GM19395 (cell line): ENCODE measurements around the gene PAQR4.

Experiments
- ATAC-seq: cut with Tn5 transposase; IDR thresholded peaks from one replicate; pipeline ENCODE4 v1.9.1; 2021; ENCODE audit warnings: mild to moderate bottlenecking, moderate library complexity; ENCODE audit not compliant: unreplicated experiment

The PAQR4 gene

DNA sequence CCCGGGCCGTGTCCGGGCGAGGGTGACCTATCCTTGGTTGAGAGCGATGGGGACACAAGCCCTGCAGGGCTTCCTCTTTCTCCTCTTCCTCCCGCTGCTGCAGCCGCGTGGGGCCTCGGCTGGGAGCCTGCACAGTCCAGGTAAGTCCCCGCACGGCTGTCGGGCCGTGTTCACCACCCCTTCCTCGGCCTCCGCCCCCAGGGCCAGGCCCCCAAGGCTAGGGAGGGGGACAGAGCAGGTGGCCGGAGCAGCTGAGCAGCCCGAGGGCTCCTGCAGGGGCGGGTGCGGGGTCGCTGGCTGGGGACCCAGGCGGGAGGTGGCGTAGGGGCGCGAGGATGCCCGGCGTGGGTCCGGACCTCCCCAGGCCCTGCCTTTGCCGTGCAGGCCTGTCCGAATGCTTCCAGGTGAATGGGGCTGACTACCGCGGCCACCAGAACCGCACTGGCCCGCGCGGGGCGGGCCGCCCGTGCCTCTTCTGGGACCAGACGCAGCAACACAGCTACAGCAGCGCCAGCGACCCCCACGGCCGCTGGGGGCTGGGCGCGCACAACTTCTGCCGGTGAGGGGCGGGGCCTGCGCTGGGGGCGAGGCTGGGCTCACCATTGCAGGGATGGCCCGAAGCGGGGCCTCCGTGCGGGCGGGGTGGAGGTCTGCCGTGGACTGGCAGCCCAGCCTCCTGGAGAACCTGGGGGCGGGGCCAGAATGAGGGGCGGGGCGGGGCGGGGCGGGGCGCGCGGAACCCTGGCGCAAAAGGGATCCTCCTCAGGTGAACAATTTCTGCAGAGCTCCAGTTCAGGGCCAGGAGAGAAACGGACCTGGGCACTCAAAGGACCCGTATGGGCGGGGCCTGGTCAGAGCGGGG lies 4.4 kb upstream of the PAQR4 start:
- ATAC-seq = no peak

DNA sequence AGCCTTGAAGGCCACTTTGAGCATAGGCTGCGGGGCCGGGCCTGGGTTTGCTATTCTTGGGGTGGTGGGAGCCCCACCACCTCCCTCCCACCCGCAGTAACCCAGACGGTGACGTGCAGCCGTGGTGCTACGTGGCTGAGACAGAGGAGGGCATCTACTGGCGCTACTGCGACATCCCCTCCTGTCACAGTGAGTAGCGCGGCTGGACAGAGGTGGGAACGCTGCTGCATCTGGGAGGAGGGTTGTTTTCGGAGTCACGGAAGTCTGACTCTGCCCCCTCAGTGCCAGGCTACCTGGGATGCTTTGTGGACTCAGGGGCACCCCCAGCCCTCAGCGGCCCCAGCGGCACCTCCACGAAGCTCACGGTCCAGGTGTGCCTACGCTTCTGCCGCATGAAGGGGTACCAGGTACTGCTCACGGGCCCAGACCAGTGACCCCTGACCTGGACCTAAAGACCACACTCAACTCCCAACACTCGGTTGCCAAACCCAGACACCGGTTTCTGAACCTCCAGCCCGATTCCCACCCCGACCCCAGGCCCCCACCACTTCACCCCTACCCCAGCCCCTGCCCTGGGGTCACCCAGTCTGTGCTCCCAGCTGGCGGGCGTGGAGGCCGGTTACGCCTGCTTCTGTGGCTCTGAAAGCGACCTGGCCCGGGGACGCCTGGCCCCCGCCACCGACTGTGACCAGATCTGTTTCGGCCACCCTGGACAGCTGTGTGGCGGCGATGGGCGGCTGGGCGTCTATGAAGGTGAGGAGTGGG lies 2.9 kb upstream of the PAQR4 start:
- no peak for ATAC-seq

DNA sequence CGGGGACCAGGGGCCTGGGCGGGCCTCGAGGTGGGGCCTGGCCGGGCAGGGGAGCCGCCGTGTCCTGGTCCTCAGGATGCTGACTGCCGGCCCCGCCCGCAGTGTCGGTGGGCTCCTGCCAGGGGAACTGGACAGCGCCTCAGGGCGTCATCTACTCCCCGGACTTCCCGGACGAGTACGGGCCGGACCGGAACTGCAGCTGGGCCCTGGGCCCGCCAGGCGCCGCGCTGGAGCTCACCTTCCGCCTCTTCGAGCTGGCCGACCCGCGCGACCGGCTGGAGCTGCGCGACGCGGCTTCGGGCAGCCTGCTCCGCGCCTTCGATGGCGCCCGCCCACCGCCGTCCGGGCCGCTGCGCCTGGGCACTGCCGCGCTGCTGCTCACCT lies 2.3 kb upstream of the PAQR4 start:
- ATAC-seq = no peak

DNA sequence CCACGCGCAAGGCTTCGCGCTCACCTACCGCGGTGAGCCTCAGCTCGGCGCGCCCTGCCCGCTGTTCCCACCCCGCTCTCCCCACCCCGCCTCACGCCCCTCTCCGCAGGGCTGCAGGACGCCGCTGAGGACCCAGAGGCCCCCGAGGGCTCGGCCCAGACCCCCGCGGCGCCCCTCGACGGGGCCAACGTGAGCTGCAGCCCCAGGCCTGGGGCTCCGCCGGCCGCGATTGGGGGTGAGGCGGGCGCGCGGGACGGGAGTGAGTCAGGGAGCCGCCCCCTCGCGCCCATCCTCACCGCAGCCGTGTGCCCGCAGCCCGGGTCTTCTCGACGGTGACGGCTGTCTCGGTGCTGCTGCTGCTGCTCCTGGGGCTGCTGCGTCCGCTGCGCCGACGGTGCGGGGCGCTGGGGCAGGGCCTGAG lies 1.9 kb upstream of the PAQR4 start:
- no peak for ATAC-seq

DNA sequence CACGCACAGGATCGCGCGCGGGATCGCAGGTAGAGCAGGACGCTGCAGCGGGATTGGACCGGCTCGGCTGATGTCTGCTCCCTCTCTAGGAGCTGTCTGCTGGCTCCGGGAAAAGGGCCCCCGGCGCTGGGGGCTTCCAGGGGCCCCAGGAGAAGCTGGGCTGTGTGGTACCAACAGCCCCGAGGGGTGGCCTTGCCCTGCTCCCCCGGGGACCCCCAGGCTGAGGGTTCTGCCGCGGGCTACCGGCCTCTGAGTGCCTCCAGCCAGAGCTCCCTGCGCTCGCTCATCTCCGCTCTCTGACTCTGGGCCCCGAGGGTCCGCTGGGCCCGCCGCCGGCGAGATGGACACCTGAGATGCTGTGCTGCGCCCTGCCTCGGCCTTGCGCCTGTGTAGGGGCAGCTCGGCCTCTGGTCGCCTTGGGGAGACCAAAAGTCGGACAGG lies 1.4 kb upstream of the PAQR4 start:
- no peak for ATAC-seq

DNA sequence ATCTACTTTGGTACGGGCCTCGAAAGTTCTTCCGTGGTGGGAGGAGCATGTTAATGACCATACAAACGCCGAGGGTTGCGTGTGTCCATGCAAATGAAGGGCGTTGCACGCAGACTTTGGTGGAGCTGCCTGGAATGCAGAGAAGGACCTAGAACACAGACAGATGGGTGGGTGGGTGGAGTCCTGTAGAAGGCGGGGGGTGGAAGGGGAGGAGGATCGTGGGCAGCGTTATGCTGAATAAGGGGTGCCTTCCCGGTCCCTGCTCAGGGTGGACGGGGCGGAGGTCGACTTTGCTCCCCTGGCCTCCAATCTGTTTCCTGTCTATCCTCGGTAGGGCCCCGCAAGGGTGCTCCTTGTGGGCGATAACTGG lies 795 bp upstream of the PAQR4 start:
- no peak for ATAC-seq

DNA sequence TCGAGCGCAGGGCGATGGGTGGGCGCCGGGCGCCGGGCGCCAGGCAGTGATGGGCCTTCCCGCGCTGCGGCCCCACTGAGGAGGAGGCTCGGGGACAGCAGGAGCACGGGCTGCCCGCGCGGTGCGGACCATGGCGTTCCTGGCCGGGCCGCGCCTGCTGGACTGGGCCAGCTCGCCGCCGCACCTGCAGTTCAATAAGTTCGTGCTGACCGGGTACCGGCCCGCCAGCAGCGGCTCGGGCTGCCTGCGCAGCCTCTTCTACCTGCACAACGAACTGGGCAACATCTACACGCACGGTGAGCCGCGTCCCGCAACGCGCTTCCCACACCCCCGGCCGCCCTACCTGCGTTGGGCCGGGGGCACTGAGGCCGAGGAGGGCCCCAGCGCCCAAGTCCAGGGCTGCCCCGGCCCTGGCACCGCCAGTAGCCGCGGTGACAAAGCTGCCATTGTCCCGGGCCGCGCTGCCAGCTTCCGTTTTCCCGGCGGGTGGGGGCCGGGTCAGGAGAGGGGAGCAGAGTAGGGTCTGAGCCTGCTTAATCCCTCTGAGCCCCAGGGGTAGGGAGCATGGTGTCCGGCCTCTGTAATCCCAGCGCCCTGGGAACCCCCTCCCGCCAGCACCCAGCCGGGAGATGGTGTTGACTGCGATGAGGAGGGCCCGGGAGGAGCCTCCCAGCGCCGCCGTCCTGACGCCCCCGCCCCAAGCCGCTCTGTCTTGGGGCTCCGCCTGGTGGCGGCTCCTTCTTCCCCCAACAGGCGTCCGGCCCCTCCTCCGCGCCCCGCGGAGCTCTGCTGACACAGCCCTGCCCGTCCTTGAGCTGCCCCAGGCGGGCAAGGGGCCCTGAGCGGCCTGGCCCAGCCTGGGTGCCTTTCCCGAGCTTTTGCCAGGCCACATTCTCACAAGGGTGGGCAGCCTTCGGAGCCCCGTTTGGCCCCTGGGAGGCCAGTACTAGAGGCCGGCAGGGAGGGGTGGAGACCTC lies 685 bp downstream of the PAQR4 start:
- ATAC-seq = no peak

DNA sequence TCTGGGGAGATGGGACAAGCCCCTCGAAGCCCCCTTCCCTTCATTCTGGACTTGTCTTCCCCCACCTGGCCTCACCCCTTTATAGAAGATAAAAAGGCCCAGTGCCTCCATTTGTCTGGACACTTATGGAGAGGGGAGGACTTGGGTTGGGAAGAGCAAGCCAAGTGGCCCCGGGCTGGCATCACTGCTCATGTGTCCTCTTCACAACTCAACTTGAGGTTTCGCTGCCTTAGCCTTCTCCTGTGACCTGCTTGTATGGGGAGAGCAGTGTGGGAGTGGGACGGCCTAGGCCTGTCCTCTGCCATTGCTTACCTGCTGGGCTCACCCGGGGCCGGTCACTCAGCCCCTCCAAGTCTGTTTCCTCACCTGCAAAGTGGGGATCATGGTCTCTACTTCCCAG lies 1.4 kb downstream of the PAQR4 start:
- ATAC-seq = no peak

DNA sequence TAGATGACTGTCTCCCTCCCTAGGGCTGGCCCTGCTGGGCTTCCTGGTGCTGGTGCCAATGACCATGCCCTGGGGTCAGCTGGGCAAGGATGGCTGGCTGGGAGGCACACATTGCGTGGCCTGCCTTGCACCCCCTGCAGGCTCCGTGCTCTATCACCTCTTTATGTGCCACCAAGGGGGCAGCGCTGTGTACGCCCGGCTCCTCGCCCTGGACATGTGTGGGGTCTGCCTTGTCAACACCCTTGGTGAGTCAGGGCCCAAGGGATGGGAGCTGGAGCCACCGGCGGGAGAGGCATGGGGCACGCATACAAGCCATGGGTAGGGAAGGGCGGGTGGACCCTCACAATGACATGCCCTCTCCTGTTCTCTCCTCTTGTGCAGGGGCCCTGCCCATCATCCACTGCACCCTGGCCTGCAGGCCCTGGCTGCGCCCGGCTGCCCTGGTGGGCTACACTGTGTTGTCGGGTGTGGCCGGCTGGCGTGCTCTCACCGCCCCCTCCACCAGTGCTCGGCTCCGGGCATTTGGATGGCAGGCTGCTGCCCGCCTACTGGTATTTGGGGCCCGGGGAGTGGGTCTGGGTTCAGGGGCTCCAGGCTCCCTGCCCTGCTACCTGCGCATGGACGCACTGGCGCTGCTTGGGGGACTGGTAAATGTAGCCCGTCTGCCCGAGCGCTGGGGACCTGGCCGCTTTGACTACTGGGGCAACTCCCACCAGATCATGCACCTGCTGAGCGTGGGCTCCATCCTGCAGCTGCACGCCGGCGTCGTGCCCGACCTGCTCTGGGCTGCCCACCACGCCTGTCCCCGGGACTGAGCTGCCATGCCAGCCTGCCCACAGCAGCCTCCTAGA lies 2.2 kb downstream of the PAQR4 start:
- no peak for ATAC-seq

DNA sequence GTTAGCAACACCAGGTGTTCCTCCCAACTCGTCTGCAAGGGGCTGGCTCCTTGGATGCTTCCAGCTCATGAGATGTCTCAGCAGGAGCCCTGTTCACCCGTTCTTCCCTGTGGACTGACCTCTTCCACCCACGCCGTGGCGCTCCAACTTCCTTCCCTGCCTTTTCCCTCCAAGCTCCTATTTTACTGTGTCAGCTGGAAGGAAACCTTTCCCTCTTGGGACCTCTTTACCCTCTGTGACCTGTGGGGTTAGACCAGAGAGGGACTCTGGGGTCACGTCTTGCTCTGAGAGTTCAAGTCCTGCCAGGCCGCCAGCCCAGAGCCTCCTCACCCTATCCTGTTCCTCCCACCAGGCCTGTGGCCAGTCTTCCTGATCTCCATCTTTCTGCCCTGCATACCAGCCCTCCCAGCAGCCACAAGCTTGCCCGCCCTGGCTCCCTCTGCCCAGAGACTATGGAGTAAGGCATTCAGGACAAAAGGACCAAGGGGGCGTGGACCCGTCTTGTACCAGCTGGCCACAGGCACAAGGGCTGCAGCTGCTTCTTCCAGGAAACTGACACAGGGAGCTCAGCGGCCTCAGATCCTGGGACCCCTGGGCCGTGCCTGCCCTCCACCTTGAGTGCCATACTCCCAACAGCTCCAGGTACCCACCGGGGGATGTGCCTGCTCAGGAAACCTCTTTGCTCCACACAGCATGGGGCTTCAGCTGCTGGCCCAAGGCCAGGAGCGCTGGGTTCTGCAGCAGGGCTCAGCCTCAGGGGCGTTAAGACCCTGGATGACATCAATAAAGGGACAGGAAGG lies 3.0 kb downstream of the PAQR4 start:
- no peak for ATAC-seq

DNA sequence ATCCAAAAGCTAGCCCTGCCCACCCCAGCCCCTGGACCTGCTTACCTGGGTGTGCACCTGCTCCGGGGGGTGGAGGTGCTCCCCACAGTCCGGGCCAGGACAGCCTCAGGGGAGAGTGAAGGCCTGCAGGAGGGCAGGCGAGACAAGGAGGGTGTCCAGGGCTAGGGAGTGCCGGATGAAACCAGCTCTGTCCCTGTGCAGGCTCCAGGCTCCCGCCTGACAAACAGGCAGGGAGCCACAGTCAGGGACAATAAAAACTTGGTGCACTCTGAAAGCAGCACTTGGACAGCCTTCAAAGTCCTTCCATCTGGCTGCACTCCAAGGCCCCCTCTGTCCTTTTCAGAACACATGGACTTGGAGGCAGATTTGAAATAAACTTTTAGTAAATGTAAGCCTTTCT lies 3.9 kb downstream of the PAQR4 start:
- no peak for ATAC-seq

DNA sequence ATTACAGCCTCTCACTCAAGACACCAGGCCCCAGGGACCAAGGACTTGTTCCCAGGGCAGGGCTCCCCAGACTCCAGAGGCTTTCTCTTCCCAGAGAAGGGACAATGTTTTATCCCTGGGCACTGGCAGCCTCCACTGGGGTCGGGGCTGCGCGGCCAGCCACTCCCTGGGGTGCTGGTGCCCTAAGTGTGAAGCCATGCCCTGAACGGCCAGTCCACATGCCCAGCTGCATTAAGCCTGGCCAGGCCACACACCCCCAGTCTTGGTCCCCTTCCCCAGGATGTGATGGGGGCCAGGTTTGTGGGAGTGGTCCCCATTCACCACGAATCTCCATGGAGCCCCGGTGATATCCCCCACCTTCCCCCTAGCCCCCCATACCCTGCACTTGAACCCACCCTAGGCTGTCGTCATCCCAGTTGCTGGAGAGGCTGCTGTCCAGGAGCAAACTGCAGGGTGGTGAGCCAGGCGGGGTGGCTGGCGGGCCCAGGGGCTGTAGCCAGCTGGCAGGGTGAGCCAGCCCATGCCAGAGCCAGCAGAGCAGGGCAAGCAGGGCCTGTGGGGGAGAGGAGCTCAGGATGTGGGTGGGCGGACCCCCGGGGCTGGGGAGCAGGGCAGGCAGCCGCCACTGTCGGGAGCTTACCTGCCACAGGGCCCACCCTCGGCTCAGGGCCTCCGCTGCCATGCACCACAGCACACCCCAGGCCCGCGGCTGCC lies 4.6 kb downstream of the PAQR4 start:
- no peak for ATAC-seq

DNA sequence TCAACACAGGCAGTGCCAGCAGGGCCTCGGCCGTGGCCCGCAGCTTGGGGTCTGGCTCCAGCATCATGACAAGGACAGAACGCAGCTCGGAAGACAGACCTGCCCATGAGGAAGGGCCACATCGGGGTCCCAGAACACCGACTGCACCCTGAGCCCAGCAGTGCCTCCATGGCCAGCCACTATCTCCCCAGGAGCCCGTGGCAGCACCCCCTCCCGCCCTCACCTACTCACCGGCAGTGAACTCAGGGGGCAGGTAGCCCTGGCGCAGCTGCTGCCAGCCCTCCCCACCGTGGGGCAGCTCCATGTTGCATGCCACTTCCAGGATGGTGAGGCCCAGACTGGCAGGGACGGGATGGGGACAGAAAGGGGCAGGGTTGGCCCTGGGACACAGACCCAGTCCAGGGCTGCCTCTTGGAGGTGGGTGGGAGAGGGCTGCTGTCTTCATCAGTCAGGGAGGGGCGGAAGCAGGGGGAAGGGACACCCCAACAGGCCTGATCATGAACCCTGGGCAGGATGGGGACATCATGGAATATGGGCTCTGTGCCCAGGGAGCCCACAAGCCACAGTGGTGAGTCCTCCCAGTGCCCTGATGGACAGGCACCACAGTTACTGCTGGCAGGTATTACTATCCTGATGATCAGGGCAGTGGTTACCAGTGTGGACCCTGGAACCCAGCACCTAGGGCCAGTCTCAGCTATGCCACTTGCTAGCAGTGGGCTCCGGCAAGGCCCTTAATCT lies 5.3 kb downstream of the PAQR4 start:
- no peak for ATAC-seq

DNA sequence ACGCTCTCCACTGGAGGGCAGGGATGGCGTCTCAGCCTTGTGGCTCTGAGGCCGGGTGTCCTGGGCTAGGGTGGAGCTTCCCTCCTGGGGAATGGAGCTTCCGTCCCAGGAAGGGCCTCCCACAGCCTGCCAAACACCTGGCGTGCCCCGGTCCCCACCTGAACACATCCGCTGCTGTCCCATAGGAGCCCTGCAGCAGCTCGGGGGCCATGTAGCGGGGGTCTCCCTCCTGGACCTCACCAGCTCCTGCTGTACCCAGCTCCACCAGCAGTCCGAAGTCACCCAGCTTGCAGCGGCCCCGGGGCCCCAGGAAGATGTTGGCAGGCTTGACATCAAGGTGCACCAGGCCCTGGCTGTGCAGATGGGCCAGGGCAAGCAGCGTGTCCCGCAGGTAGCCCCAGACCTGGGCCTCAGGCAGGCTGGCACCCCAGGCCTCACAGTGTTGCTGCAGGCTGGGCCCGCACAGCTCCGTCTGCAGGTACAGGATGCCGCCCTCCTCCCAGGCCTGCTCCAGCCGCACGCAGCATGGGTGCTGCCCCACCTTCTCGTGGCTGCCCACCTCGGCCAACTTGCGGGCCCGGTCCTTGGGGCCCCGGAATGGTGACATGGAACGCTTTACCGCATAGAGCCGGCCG lies 6.1 kb downstream of the PAQR4 start:
- ATAC-seq = no peak

DNA sequence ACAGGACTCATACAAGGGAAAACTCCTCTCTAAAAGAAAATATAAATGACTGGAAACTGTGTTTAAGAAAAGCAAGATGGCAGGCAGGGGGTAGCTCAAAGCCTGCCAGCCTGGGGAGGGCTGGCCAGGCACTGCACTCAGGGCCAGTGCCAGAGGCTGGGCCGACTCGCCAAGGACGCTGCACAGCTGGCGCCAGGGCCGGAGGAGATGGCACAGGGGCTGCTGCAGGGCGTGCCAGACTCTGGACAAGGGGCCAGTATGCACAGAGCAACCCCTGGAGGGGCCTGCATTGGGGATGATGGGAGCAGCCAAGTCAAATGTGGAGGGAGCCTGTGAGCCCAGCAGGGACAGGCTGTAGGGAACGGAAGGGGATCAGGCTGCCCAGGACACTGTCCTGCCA lies 7.1 kb downstream of the PAQR4 start:
- ATAC-seq = no peak

DNA sequence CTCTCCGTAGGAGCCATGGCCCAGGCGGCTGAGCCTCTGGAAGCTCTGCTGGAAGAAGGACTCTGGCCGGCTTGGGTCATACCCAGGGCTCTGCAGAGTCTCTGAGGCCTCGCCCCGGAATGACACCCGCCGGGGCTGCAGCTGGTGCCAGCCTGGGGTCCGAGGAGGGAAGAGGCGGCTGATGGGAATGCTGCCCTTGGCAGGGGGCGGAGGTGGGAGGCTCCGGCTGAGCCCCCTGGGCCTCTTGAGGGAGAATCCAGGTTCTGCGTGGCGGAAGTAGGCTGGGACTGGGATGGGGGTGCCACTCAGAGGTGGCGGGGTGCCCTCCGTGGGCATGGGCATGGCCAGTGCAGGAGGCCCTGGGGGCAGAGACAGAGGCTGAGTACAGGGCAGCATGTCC lies 7.5 kb downstream of the PAQR4 start:
- ATAC-seq = no peak

DNA sequence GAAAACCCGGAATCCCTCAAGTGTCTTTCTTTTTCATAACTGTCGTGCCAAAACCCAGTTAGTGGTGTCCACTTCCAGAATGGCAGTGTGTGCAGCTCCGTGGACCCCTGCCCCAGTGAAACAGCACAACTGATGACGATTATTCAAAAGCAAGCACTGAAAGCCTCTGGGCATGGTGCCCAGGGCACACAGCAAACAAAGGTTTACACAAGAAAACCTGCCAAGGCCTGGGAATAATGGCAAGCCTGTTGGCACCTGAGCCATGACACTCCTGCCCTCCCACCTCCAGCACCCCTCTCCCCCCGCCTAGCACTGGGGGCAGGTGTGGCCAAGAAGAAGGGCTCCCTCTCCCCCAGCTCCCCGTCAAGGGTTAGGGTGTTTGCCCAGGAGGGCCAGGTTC lies 8.3 kb downstream of the PAQR4 start:
- ATAC-seq = no peak
